ENCODE measurements around the gene RBPJ. TPM values are rescaled to one million over a fixed set of nuclear protein-coding genes. Genes with fewer than 3 reads are reported as not detected.

Gene RBPJ
- polyA plus RNA-seq, 1 of the 3 experiments (the other 2 are of a cell fraction), result 13.8 TPM

- 92% methylated on average over 1 of the region's 1 CpG for WGBS (ENCODE audit: low lambda C conversion rate)
- H4K20me1 ChIP-seq (ENCODE audit: insufficient read depth), result peaks cover 11% of the 10 kb centered on the region
- no peaks in the 10 kb centered on the region for H3K9me2 ChIP-seq
- H3K36me3 ChIP-seq (replicated peaks in 1 of 2; ENCODE audit: control insufficient read depth in 1 of 2, insufficient read depth in 2 of 2, low read length in 1 of 2), result no peaks in the 10 kb centered on the region
- peaks cover 3% of the 10 kb centered on the region for H3F3A ChIP-seq (replicated peaks; ENCODE audit: insufficient read depth)
- peaks cover 0 to 3% of the 10 kb centered on the region in 2 experiments; a peak in 1 of 4 replicates for H3K4me1 ChIP-seq (ENCODE audit: control insufficient read depth in 1 of 2, insufficient read depth in 2 of 2, low read depth in 1 of 2, low read length in 1 of 2)
- no peak for DNase-seq
- no peak overlapping the region for H3K27ac ChIP-seq (ENCODE audit: low read depth in 2 of 2, low read length in 1 of 2)
- no peak overlapping the region for H3K4me3 ChIP-seq (ENCODE audit: low read depth in 2 of 2, low read length in 1 of 2)
- no peak overlapping the region for H3K4me2 ChIP-seq
- CTCF ChIA-PET, result interaction anchor here (0.9 to 1.0 kb wide), 2 partner anchors 25 to 363 kb away, joined by 3 to 4 read pairs; no protein-coding TSS in a partner anchor
- POLR2A ChIA-PET, result no interaction called here
- H3K27me3 ChIP-seq (ENCODE audit: insufficient read depth), result no peaks in the 10 kb centered on the region
- H3K9me3 ChIP-seq, result no peaks in the 10 kb centered on the region
- TF ChIP-seq RFX5 (IDR thresholded peaks at IDR 0.05; ENCODE audit: low read length) (no peak), EP300 (IDR thresholded peaks at IDR 0.05; ENCODE audit: borderline replicate concordance in 1 of 2, low read depth in 1 of 2, low read length in 1 of 2) (no peak), FOSL2 (IDR thresholded peaks at IDR 0.05; ENCODE audit: borderline replicate concordance, low read depth) (no peak), CTCF (IDR thresholded peaks at IDR 0.05) (no peak), PBX3 (IDR thresholded peaks at IDR 0.05) (no peak), FOXM1 (IDR thresholded peaks at IDR 0.05; ENCODE audit: low read depth) (no peak)
- H2AFZ ChIP-seq (ENCODE audit: low read depth), result no peak overlapping the region
- H3K79me2 ChIP-seq (ENCODE audit: insufficient read depth), result peaks cover 87% of the 10 kb centered on the region
- no peak overlapping the region for H3K9ac ChIP-seq
These were observed 34.7 kb downstream of the RBPJ start for GRCh38 chr4:26355392-26356052.

- CTCF ChIA-PET, result interaction anchor here (1.0 kb wide), 1 partner anchor 26 kb away, joined by 4 read pairs; no protein-coding TSS in a partner anchor
- Histone ChIP-seq H3K9me2 (no peaks in the 10 kb centered on the region), H3K4me3 (ENCODE audit: low read depth in 2 of 2, low read length in 1 of 2) (no peak overlapping the region), H3K27me3 (ENCODE audit: insufficient read depth) (no peaks in the 10 kb centered on the region), H3K9ac (no peak overlapping the region), H3K79me2 (ENCODE audit: insufficient read depth) (peaks cover 87% of the 10 kb centered on the region), H2AFZ (ENCODE audit: low read depth) (no peak overlapping the region), H3K9me3 (no peaks in the 10 kb centered on the region), H3K4me2 (no peak overlapping the region), H3K4me1 (ENCODE audit: control insufficient read depth in 1 of 2, insufficient read depth in 2 of 2, low read depth in 1 of 2, low read length in 1 of 2) (peaks cover under 1 to 3% of the 10 kb centered on the region in 2 experiments; a peak in 1 of 4 replicates), H3K36me3 (replicated peaks in 1 of 2; ENCODE audit: control insufficient read depth in 1 of 2, insufficient read depth in 2 of 2, low read length in 1 of 2) (no peaks in the 10 kb centered on the region), H4K20me1 (ENCODE audit: insufficient read depth) (peaks cover 10% of the 10 kb centered on the region; the same call in 1 of the 2 replicates), H3F3A (replicated peaks; ENCODE audit: insufficient read depth) (peaks cover 3% of the 10 kb centered on the region), H3K27ac (ENCODE audit: low read depth in 2 of 2, low read length in 1 of 2) (no peak overlapping the region)
- no peak for DNase-seq
- POLR2A ChIA-PET, result no interaction called here
- WGBS (ENCODE audit: low lambda C conversion rate), result 60% methylated on average over 2 of the region's 2 CpGs
- TF ChIP-seq RAD21 (IDR thresholded peaks at IDR 0.05; ENCODE audit: low read length) (no peak), MXI1 (IDR thresholded peaks at IDR 0.05; ENCODE audit: low read depth, low read length) (no peak), JUND (IDR thresholded peaks at IDR 0.05) (no peak), REST (IDR thresholded peaks at IDR 0.05; ENCODE audit: low read depth, low read length) (no peak), CTCF (IDR thresholded peaks at IDR 0.05) (no peak), RFX5 (IDR thresholded peaks at IDR 0.05; ENCODE audit: low read length) (no peak), IRF3 (IDR thresholded peaks at IDR 0.05; ENCODE audit: low read depth, low read length) (no peak), EZH2phosphoT487 (IDR thresholded peaks at IDR 0.05; ENCODE audit: borderline replicate concordance, low read depth) (no peak), RXRA (IDR thresholded peaks at IDR 0.05; ENCODE audit: borderline replicate concordance, low read depth) (no peak)
These were observed 35.3 kb downstream of the RBPJ start for GRCh38 chr4:26356081-26356501.
